ENCODE measurements around the gene PMPCA. TPM values are rescaled to one million over a fixed set of nuclear protein-coding genes. Genes with fewer than 3 reads are reported as not detected.
A peak's percentile ranks its signal among the peaks of the same experiment; 100 is the strongest.

PMPCA gene
- total and polyA plus RNA-seq, 2 of the 13 experiments (the other 11 are each of a cell fraction or from before 2014, with no cell fraction given) = 70.2 to 88.4 TPM

GRCh38 chr9:136363949-136364748 is 46.3 kb upstream of the PMPCA start (continued):
- no peak for TF ChIP-seq PRDM4 (CRISPR knock-in tag; IDR thresholded peaks at IDR 0.05; ENCODE audit: borderline replicate concordance)
- no peak for TF ChIP-seq GTF2F1 (IDR thresholded peaks at IDR 0.05; ENCODE audit: low read length)
- TF ChIP-seq MAFG (CRISPR knock-in tag; IDR thresholded peaks at IDR 0.05) = no peak
- TF ChIP-seq RFX5 (IDR thresholded peaks at IDR 0.05; ENCODE audit: low read depth, low read length) = no peak
- no peak for TF ChIP-seq KLF13 (CRISPR knock-in tag; IDR thresholded peaks at IDR 0.05)
- no peak for TF ChIP-seq TGIF2 (CRISPR knock-in tag; IDR thresholded peaks at IDR 0.05)
- no peak for TF ChIP-seq GPBP1L1 (CRISPR knock-in tag; IDR thresholded peaks at IDR 0.05)
- TF ChIP-seq ZNF574 (CRISPR knock-in tag; IDR thresholded peaks at IDR 0.05) = no peak
- TF ChIP-seq ZNF383 (CRISPR knock-in tag; IDR thresholded peaks at IDR 0.05; ENCODE audit: borderline replicate concordance) = 0 out of 2 replicates have a peak, but pooled peaks have one; percentile 26
- no peak for TF ChIP-seq ATM (IDR thresholded peaks at IDR 0.05; ENCODE audit: borderline replicate concordance)
- no peak for TF ChIP-seq CCAR2 (optimal IDR thresholded peaks at IDR 0.05; ENCODE audit: low read depth, low read length)
- TF ChIP-seq ARNTL (CRISPR knock-in tag; IDR thresholded peaks at IDR 0.05) = peak; percentile 64; the same call in 1 of the 2 replicates
- TF ChIP-seq BRF2 (CRISPR knock-in tag; IDR thresholded peaks at IDR 0.05) = no peak
- TF ChIP-seq ZNF546 (CRISPR knock-in tag; conservative IDR thresholded peaks at IDR 0.05) = no peak
- TF ChIP-seq ZNF550 (CRISPR knock-in tag; IDR thresholded peaks at IDR 0.05; ENCODE audit: borderline replicate concordance) = peak; percentile 33; the same call in 1 of the 2 replicates
- TF ChIP-seq SAP130 (CRISPR knock-in tag; IDR thresholded peaks at IDR 0.05; ENCODE audit: low read depth) = no peak
- TF ChIP-seq TEAD3 (CRISPR knock-in tag; optimal IDR thresholded peaks at IDR 0.05; ENCODE audit: borderline replicate concordance) = peak; percentile 19
- no peak for TF ChIP-seq ZNF772 (CRISPR knock-in tag; IDR thresholded peaks at IDR 0.05)

Data from HepG2 (cell line).